IMR-90 (cell line): ENCODE data around the gene SHOX. TPM values are rescaled to one million over a fixed set of nuclear protein-coding genes. Genes with fewer than 3 reads are reported as not detected.

Experiments
- ATAC-seq: fragments of 200-7000 bp; cut with Tn5 transposase; 2 replicates; pipeline ENCODE4 v1.9.1; 2020; ENCODE audit warnings: low read depth, mild to moderate bottlenecking, moderate library complexity
- BruUV-seq: library from RNA; stranded (reverse); fragments of 400-500 nt; replicated peaks from 2 replicates; lab custom pipeline; 2021; lab: Mats Ljungman, UMichigan
- CTCF ChIA-PET: fragments of 300-600 bp; formaldehyde crosslinking; extraction: SDS; loops from one replicate; lab custom pipeline; 2021; ENCODE audit warnings: antibody characterized with exemption; lab: Yijun Ruan, JAX
- POLR2A ChIA-PET: fragments of 300-600 bp; sonication (Branson Sonifier 250); formaldehyde crosslinking; loops from one replicate; lab custom pipeline; 2022; ENCODE audit warnings: antibody characterized with exemption; ENCODE audit not compliant: unreplicated experiment; lab: Charles Lee
- DNase-seq: peaks from one replicate; pipeline ENCODE4 v3.0.0; 2013
- H2AFZ ChIP-seq: replicated peaks from 2 replicates; pipeline ENCODE3; 2013; ENCODE audit warnings: low read length, mild to moderate bottlenecking; ENCODE audit not compliant: poor library complexity
- H2AK5ac ChIP-seq: 2 replicates; pipeline ENCODE4 v1.6.1; 2013; ENCODE audit warnings: low read depth, low read length, inconsistent platforms
- H2AK9ac ChIP-seq: replicated peaks from 2 replicates; pipeline ENCODE3; 2013; ENCODE audit warnings: mild to moderate bottlenecking, low read depth, low read length, moderate library complexity; ENCODE audit not compliant: poor library complexity
- H2BK120ac ChIP-seq: 2 replicates; pipeline ENCODE4 v1.6.1; 2013; ENCODE audit warnings: low read depth, low read length, inconsistent platforms
- H2BK15ac ChIP-seq: 3 replicates; pipeline ENCODE4 v1.6.1; 2013; ENCODE audit warnings: low read depth, low read length, inconsistent platforms
- H2BK20ac ChIP-seq: 2 replicates; pipeline ENCODE4 v1.6.1; 2013; ENCODE audit warnings: low read depth, mild to moderate bottlenecking, inconsistent platforms, low read length, moderate library complexity
- H2BK5ac ChIP-seq: 2 replicates; pipeline ENCODE4 v1.6.1; 2013; ENCODE audit warnings: mild to moderate bottlenecking, low read depth, low read length, inconsistent platforms; ENCODE audit not compliant: poor library complexity, severe bottlenecking
- H3K14ac ChIP-seq: replicated peaks from 2 replicates; pipeline ENCODE4 v1.6.1; 2013; ENCODE audit warnings: low read depth, low read length, inconsistent platforms
- H3K18ac ChIP-seq: 2 replicates; pipeline ENCODE4 v1.6.1; 2013; ENCODE audit warnings: low read depth, low read length, control low read depth
- H3K23ac ChIP-seq: 2 replicates; pipeline ENCODE4 v1.6.1; 2013; ENCODE audit warnings: low read depth, low read length, inconsistent platforms
- H3K27ac ChIP-seq: 2 replicates; pipeline ENCODE4 v1.5.1; 2013; ENCODE audit warnings: mild to moderate bottlenecking, control low read depth, low read length; ENCODE audit not compliant: insufficient read depth
- H3K27me3 ChIP-seq: 2 replicates; pipeline ENCODE4 v1.6.1; 2013; ENCODE audit warnings: low read length; ENCODE audit not compliant: control insufficient read depth, insufficient read depth
- H3K36me3 ChIP-seq: 2 replicates; pipeline ENCODE4 v1.6.1; 2013; ENCODE audit warnings: low read length, mixed read lengths; ENCODE audit not compliant: control insufficient read depth, insufficient read depth
- H3K4ac ChIP-seq: 2 replicates; pipeline ENCODE4 v1.6.1; 2013; ENCODE audit warnings: low read depth, low read length, inconsistent platforms
- H3K4me1 ChIP-seq: 2 replicates; pipeline ENCODE4 v1.6.1; 2013; ENCODE audit warnings: low read length, mixed read lengths; ENCODE audit not compliant: control insufficient read depth, insufficient read depth
- H3K4me2 ChIP-seq: 2 replicates; pipeline ENCODE4 v1.6.1; 2013; ENCODE audit warnings: low read depth, mild to moderate bottlenecking, control low read depth, low read length, moderate library complexity
- H3K4me3 ChIP-seq: 2 replicates; pipeline ENCODE4 v1.5.1; 2013; ENCODE audit warnings: low read depth, mild to moderate bottlenecking, control low read depth, low read length, moderate library complexity; ENCODE audit not compliant: insufficient read depth
- H3K56ac ChIP-seq: 2 replicates; pipeline ENCODE4 v1.6.1; 2013; ENCODE audit warnings: low read length, inconsistent platforms; ENCODE audit not compliant: insufficient read depth; ENCODE audit errors: extremely low read depth
- H3K79me1 ChIP-seq, 2 experiments: 2 replicates each; pipeline ENCODE4 v1.6.1; 2013; ENCODE audit warnings: low read length in 2 of 2, inconsistent platforms in 1 of 2, low read depth in 1 of 2
- H3K9ac ChIP-seq: 2 replicates; pipeline ENCODE4 v1.6.1; 2013; ENCODE audit warnings: low read depth, low read length, control low read depth
- H3K9me1 ChIP-seq: 2 replicates; pipeline ENCODE4 v1.6.1; 2013; ENCODE audit warnings: low read length, inconsistent platforms; ENCODE audit not compliant: insufficient read depth
- H3K9me3 ChIP-seq: 2 replicates; pipeline ENCODE4 v1.6.1; 2013; ENCODE audit warnings: low read length; ENCODE audit not compliant: control insufficient read depth, insufficient read depth
- H4K20me1 ChIP-seq: 2 replicates; pipeline ENCODE4 v1.6.1; 2013; ENCODE audit warnings: low read length, inconsistent platforms; ENCODE audit not compliant: insufficient read depth
- H4K5ac ChIP-seq: 2 replicates; pipeline ENCODE4 v1.6.1; 2013; ENCODE audit warnings: mild to moderate bottlenecking, low read depth, low read length, control low read depth
- H4K8ac ChIP-seq, 2 experiments: 2 replicates each; pipeline ENCODE4 v1.6.1; 2013; ENCODE audit warnings: low read depth in 2 of 2, low read length in 2 of 2, control low read depth in 1 of 2, inconsistent platforms in 1 of 2
- H4K91ac ChIP-seq: 2 replicates; pipeline ENCODE4 v1.6.1; 2013; ENCODE audit warnings: low read depth, low read length, inconsistent platforms; ENCODE audit not compliant: insufficient read depth
- BHLHE40 ChIP-seq: fragments of 150-350 bp; IDR thresholded peaks from 2 replicates; pipeline ENCODE4 v1.6.1; 2016; ENCODE audit warnings: mild to moderate bottlenecking, low read depth, low read length
- CEBPB ChIP-seq: IDR thresholded peaks from 2 replicates; pipeline ENCODE4 v1.6.1; 2012; ENCODE audit warnings: low read depth, low read length, improper control_type of control experiment
- CHD1 ChIP-seq: IDR thresholded peaks from 2 replicates; pipeline ENCODE4 v1.6.1; 2012; ENCODE audit warnings: low read depth, low read length, improper control_type of control experiment
- ELK1 ChIP-seq: fragments of 150-350 bp; IDR thresholded peaks from 2 replicates; pipeline ENCODE4 v1.6.1; 2016; ENCODE audit warnings: low read depth, mild to moderate bottlenecking, low read length, moderate library complexity, borderline replicate concordance
- FOS ChIP-seq: fragments of 150-350 bp; IDR thresholded peaks from 2 replicates; pipeline ENCODE4 v1.6.1; 2016; ENCODE audit warnings: low read depth, low read length
- MAFK ChIP-seq: IDR thresholded peaks from 2 replicates; pipeline ENCODE4 v1.6.1; 2012; ENCODE audit warnings: low read depth, low read length, improper control_type of control experiment
- MAZ ChIP-seq: IDR thresholded peaks from 2 replicates; pipeline ENCODE4 v1.6.1; 2012; ENCODE audit warnings: low read depth, mild to moderate bottlenecking, low read length, improper control_type of control experiment, moderate library complexity, borderline replicate concordance
- MXI1 ChIP-seq: IDR thresholded peaks from 2 replicates; pipeline ENCODE4 v1.6.1; 2012; ENCODE audit warnings: low read depth, mild to moderate bottlenecking, low read length, moderate library complexity, borderline replicate concordance
- NFE2L2 ChIP-seq: fragments of 150-350 bp; IDR thresholded peaks from 2 replicates; pipeline ENCODE4 v1.6.1; 2016; ENCODE audit warnings: low read depth, mild to moderate bottlenecking, low read length
- POLR2A ChIP-seq: IDR thresholded peaks from 2 replicates; pipeline ENCODE4 v1.6.1; 2012; ENCODE audit warnings: mild to moderate bottlenecking, low read depth, low read length
- RAD21 ChIP-seq: IDR thresholded peaks from 2 replicates; pipeline ENCODE4 v1.6.1; 2012; ENCODE audit warnings: low read length, improper control_type of control experiment
- RCOR1 ChIP-seq: IDR thresholded peaks from 2 replicates; pipeline ENCODE4 v1.6.1; 2012; ENCODE audit warnings: mild to moderate bottlenecking, low read length, improper control_type of control experiment; ENCODE audit not compliant: insufficient replicate concordance
- RFX5 ChIP-seq: IDR thresholded peaks from 2 replicates; pipeline ENCODE4 v1.8.0; 2012; ENCODE audit warnings: low read depth, mild to moderate bottlenecking, low read length, moderate library complexity
- SMC3 ChIP-seq: fragments of 150-350 bp; IDR thresholded peaks from 2 replicates; pipeline ENCODE4 v1.6.1; 2016; ENCODE audit warnings: low read depth, mild to moderate bottlenecking, antibody characterized with exemption, low read length, moderate library complexity
- WGBS, 2 experiments: methylation state at CpG; one replicate each; pipeline versions ENCODE4 v1.1.5 to v1.1.7; 2013; ENCODE audit warnings: missing lambda C conversion rate in 2 of 2; ENCODE audit not compliant: insufficient read length in 1 of 2; ENCODE audit errors: extremely low coverage in 2 of 2; 5-methylcytosine and 5-hydroxymethylcytosine counted together
- dilution Hi-C: fragments of 300-500 bp; cut with HindIII; formaldehyde crosslinking; loops from one replicate; pipeline ENCODE4 v1.14.3; 2018; ENCODE audit warnings: low sequenced_read_pairs; ENCODE audit not compliant: unreplicated experiment
- in situ Hi-C: fragments of 300-500 bp; cut with MboI; formaldehyde crosslinking; loops from 3 replicates; pipeline ENCODE4 v1.14.3; 2019; ENCODE audit warnings: low sequenced_read_pairs, inconsistent platforms, mixed read lengths
- intact Hi-C: fragments of 100-400 bp; cut with micrococcal nuclease; formaldehyde crosslinking; loops from 2 replicates; pipeline ENCODE4 v1.10.0; 2022
- polyA plus RNA-seq, 3 experiments: library from polyadenylated mRNA; depleted of rRNA; stranded (reverse); fragments of >200 nt; gene quantifications; 2 replicates each; pipeline ENCODE4 v1.2.3, GENCODE V29; 2012; ENCODE audit warnings: low replicate concordance in 1 of 3
- total RNA-seq: library from RNA; depleted of rRNA; stranded (reverse); fragments of >200 nt; gene quantifications from 2 replicates; pipeline ENCODE4 v1.2.3, GENCODE V29; 2012
- TF ChIP-seq, protein P1 (sequence below): conservative IDR thresholded peaks from 2 replicates; pipeline ENCODE4 v1.5.1; 2012; ENCODE audit warnings: mild to moderate bottlenecking, low read depth, low read length, improper control_type of control experiment
- TF ChIP-seq, protein P2 (sequence below): fragments of 150-350 bp; IDR thresholded peaks from 2 replicates; pipeline ENCODE4 v1.6.1; 2017; ENCODE audit warnings: mild to moderate bottlenecking, antibody characterized with exemption, low read length, low read depth

The SHOX gene
- total and polyA plus RNA-seq, 2 of the 4 experiments (the other 2 are of a cell fraction), result not detected

DNA sequence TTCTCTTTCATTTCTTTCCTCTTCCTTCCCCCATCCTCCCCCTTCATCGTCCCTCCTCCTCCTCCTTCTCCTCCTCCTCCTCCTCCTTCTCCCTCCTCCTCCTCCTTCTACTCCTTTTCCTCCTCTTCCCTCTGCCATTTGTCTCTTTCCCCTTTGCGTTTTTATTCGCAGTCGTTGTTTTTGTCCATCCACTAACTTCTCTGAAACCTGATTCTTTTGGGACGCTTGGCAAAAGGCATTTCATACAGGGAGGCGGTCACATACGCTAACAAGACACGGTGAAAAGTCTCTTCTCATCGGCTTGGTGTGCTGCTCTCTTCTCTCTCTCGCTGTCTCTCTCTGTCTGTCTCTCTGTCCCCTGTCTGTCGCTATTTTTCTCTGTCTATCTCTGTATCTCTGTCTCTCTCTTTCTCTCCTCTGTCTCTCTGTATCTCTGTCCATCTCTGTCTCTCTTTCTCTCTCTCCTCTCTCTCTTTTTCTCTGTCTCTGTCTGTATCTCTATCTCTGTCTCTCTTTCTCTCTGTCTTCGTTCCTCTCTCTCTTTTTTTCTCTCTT lies 5.4 kb upstream of the SHOX start:
- WGBS, 2 experiments, result 10 to 53% methylated on average over 1 to 12 of the region's 12 CpGs
- H3K36me3 ChIP-seq, result no peaks in the 10 kb centered on the region
- no peak overlapping the region for H3K4ac ChIP-seq
- H3K56ac ChIP-seq, result no peak overlapping the region
- H3K9me1 ChIP-seq, result no peaks in the 10 kb centered on the region
- CTCF ChIA-PET, result no interaction called here
- TF ChIP-seq RCOR1 (no peak), CEBPB (no peak), MAZ (no peak), FOS (no peak), BHLHE40 (no peak), MXI1 (no peak), ELK1 (no peak), POLR2A (no peak), CHD1 (no peak), MAFK (no peak), RFX5 (no peak), SMC3 (no peak), RAD21 (no peak), NFE2L2 (no peak)
- TF ChIP-seq, protein P1, sequence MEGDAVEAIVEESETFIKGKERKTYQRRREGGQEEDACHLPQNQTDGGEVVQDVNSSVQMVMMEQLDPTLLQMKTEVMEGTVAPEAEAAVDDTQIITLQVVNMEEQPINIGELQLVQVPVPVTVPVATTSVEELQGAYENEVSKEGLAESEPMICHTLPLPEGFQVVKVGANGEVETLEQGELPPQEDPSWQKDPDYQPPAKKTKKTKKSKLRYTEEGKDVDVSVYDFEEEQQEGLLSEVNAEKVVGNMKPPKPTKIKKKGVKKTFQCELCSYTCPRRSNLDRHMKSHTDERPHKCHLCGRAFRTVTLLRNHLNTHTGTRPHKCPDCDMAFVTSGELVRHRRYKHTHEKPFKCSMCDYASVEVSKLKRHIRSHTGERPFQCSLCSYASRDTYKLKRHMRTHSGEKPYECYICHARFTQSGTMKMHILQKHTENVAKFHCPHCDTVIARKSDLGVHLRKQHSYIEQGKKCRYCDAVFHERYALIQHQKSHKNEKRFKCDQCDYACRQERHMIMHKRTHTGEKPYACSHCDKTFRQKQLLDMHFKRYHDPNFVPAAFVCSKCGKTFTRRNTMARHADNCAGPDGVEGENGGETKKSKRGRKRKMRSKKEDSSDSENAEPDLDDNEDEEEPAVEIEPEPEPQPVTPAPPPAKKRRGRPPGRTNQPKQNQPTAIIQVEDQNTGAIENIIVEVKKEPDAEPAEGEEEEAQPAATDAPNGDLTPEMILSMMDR, result no peak
- TF ChIP-seq, protein P2, sequence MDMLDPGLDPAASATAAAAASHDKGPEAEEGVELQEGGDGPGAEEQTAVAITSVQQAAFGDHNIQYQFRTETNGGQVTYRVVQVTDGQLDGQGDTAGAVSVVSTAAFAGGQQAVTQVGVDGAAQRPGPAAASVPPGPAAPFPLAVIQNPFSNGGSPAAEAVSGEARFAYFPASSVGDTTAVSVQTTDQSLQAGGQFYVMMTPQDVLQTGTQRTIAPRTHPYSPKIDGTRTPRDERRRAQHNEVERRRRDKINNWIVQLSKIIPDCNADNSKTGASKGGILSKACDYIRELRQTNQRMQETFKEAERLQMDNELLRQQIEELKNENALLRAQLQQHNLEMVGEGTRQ, result no peak
- no peak overlapping the region for H2BK15ac ChIP-seq
- no peak overlapping the region for H3K18ac ChIP-seq
- H3K4me1 ChIP-seq, result no peaks in the 10 kb centered on the region
- no peaks in the 10 kb centered on the region for H4K20me1 ChIP-seq
- no peak overlapping the region for H3K14ac ChIP-seq
- no peak overlapping the region for H2AFZ ChIP-seq
- intact Hi-C loops (no loop called here), in situ Hi-C loops (no loop called here), dilution Hi-C loops (no loop called here)
- H3K9me3 ChIP-seq, result no peaks in the 10 kb centered on the region; the same call in 1 of the 2 replicates
- H2AK5ac ChIP-seq, result no peak overlapping the region
- peaks cover 1% of the 10 kb centered on the region; the same call in 1 of the 2 replicates for H3K27me3 ChIP-seq
- no peak overlapping the region for H4K8ac ChIP-seq
- no peak overlapping the region for H4K91ac ChIP-seq
- no peak overlapping the region for H2AK9ac ChIP-seq
- no peaks in the 10 kb centered on the region for H3K79me1 ChIP-seq
- no TSS peak for BruUV-seq
- no peak overlapping the region for H3K9ac ChIP-seq
- H3K4me3 ChIP-seq, result no peak overlapping the region
- H4K5ac ChIP-seq, result no peak overlapping the region
- no peak overlapping the region for H2BK5ac ChIP-seq
- POLR2A ChIA-PET, result no interaction called here
- no peak overlapping the region for H2BK120ac ChIP-seq
- H3K4me2 ChIP-seq, result no peak overlapping the region
- no peak overlapping the region for H3K23ac ChIP-seq
- ATAC-seq (no peak), DNase-seq (no peak)
- H2BK20ac ChIP-seq, result no peak overlapping the region
- no peak overlapping the region for H3K27ac ChIP-seq
